Measurements from ENCODE around the gene NUBP1. TPM values are rescaled to one million over a fixed set of nuclear protein-coding genes. Genes with fewer than 3 reads are reported as not detected.

Gene NUBP1
- total and polyA plus RNA-seq, 9 donors = 15.1 to 37.4 (median 31.2) TPM

Small RNA genes within 50 kb of the gene (small RNA-seq; reads per million reads assigned to genes)
- gene MTND4LP24 (not detected), gene MTND6P33 (not detected)

Other genes with a start within 250 kb of the NUBP1 start
- 10 to 100 TPM; 38.9 to 97.7 (median 83.0) TPM for gene EMP2, start 163.2 kb upstream of the NUBP1 start, total RNA-seq
- gene EMP2, start 163.2 kb upstream of the NUBP1 start, polyA plus RNA-seq = 100 to 1,000 TPM in 1 of 2 donors, 10 to 100 TPM in 1; 43.8 to 114 TPM
- under 1 TPM in 4 of 7 donors, not detected in 3; 0.28 to 0.90 (median 0.50) TPM for gene TEKT5, start 48.9 kb upstream of the NUBP1 start, total RNA-seq
- under 1 TPM; 0.30 to 0.45 TPM for gene TEKT5, start 48.9 kb upstream of the NUBP1 start, polyA plus RNA-seq
- 10 to 100 TPM in 1 of 7 donors, 1 to 10 TPM in 6; 3.5 to 17.1 (median 8.2) TPM for gene TVP23A, start 75.0 kb downstream of the NUBP1 start, total RNA-seq
- gene TVP23A, start 75.0 kb downstream of the NUBP1 start, polyA plus RNA-seq = 10 to 100 TPM in 1 of 2 donors, 1 to 10 TPM in 1; 3.2 to 15.3 TPM
- gene CIITA, start 133.4 kb downstream of the NUBP1 start, total RNA-seq = 10 to 100 TPM in 3 of 7 donors, 1 to 10 TPM in 4; 2.9 to 19.9 (median 7.2) TPM
- gene CIITA, start 133.4 kb downstream of the NUBP1 start, polyA plus RNA-seq = 10 to 100 TPM in 1 of 2 donors, 1 to 10 TPM in 1; 3.8 to 17.8 TPM
- gene DEXI, start 198.6 kb downstream of the NUBP1 start, total RNA-seq = 10 to 100 TPM; 26.5 to 73.4 (median 49.7) TPM
- 10 to 100 TPM; 31.3 to 43.6 TPM for gene DEXI, start 198.6 kb downstream of the NUBP1 start, polyA plus RNA-seq
- gene CLEC16A, start 200.7 kb downstream of the NUBP1 start, total RNA-seq = 10 to 100 TPM; 13.8 to 28.1 (median 18.1) TPM
- 10 to 100 TPM in 1 of 2 donors, 1 to 10 TPM in 1; 6.4 to 13.0 TPM for gene CLEC16A, start 200.7 kb downstream of the NUBP1 start, polyA plus RNA-seq